ENCODE measurements around the gene SON. TPM values are rescaled to one million over a fixed set of nuclear protein-coding genes. Genes with fewer than 3 reads are reported as not detected.
"Not testable (repeated sequence)": the region's sequence is repeated elsewhere in the genome, so short reads cannot be mapped to it uniquely, and the experiment has no call there.

Gene SON
- total and polyA plus RNA-seq, 2 of the 13 experiments (the other 11 are each of a cell fraction or from before 2014, with no cell fraction given) = 61.3 to 78.3 TPM

DNA sequence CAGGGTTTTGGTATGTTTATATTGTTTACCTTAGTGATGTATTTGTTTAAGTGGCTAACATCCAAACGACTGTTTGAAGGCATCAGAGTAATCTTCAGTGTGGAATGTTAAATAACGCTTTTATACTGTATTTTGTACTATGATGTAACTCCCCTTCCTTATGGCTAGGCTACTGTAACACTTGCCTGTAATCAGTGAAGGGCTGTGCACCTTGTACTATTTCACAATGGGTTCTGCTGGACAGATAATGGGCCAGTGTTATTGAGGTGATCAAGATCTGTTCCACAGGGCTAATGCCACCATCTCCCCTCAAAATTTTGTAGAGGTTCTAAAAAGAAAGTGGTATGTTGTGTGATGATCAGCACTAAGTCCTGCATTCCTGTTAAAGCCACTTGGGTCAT, 33.9 kb downstream of the SON start (continued):
- peak; percentile 78; the same call in 1 of the 2 replicates for TF ChIP-seq ZSCAN9 (CRISPR knock-in tag; IDR thresholded peaks at IDR 0.05; ENCODE audit: borderline replicate concordance)
- TF ChIP-seq HNF4G (IDR thresholded peaks at IDR 0.05; ENCODE audit: borderline replicate concordance, low read depth, low read length) = peak; percentile 92
- TF ChIP-seq HNF4G (CRISPR knock-in tag; IDR thresholded peaks at IDR 0.05; ENCODE audit: borderline replicate concordance, low read depth) = peak; percentile 71; the same call in 1 of the 2 replicates
- TF ChIP-seq HMG20B (CRISPR knock-in tag; conservative IDR thresholded peaks at IDR 0.05) = peak; percentile 91
- TF ChIP-seq, protein P1, sequence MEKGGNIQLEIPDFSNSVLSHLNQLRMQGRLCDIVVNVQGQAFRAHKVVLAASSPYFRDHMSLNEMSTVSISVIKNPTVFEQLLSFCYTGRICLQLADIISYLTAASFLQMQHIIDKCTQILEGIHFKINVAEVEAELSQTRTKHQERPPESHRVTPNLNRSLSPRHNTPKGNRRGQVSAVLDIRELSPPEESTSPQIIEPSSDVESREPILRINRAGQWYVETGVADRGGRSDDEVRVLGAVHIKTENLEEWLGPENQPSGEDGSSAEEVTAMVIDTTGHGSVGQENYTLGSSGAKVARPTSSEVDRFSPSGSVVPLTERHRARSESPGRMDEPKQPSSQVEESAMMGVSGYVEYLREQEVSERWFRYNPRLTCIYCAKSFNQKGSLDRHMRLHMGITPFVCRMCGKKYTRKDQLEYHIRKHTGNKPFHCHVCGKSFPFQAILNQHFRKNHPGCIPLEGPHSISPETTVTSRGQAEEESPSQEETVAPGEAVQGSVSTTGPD (CRISPR knock-in tag; IDR thresholded peaks at IDR 0.05) = peak; percentile 92
- peak; percentile 94 for TF ChIP-seq NCOA2 (CRISPR knock-in tag; IDR thresholded peaks at IDR 0.05)
- TF ChIP-seq FOXA3 (CRISPR knock-in tag; IDR thresholded peaks at IDR 0.05) = peak; percentile 89
- TF ChIP-seq NR2F6 (IDR thresholded peaks at IDR 0.05) = 0 out of 2 replicates have a peak, but pooled peaks have one; percentile 42
- peak; percentile 44 for TF ChIP-seq NR2F6 (CRISPR knock-in tag; IDR thresholded peaks at IDR 0.05)
- TF ChIP-seq NR2F2 (IDR thresholded peaks at IDR 0.05; ENCODE audit: borderline replicate concordance, low read depth) = peak; percentile 37; the same call in 1 of the 2 replicates
- peak; percentile 73; the same call in 1 of the 2 replicates for TF ChIP-seq MBD4 (IDR thresholded peaks at IDR 0.05; ENCODE audit: borderline replicate concordance, low read length)
- TF ChIP-seq, protein P2, sequence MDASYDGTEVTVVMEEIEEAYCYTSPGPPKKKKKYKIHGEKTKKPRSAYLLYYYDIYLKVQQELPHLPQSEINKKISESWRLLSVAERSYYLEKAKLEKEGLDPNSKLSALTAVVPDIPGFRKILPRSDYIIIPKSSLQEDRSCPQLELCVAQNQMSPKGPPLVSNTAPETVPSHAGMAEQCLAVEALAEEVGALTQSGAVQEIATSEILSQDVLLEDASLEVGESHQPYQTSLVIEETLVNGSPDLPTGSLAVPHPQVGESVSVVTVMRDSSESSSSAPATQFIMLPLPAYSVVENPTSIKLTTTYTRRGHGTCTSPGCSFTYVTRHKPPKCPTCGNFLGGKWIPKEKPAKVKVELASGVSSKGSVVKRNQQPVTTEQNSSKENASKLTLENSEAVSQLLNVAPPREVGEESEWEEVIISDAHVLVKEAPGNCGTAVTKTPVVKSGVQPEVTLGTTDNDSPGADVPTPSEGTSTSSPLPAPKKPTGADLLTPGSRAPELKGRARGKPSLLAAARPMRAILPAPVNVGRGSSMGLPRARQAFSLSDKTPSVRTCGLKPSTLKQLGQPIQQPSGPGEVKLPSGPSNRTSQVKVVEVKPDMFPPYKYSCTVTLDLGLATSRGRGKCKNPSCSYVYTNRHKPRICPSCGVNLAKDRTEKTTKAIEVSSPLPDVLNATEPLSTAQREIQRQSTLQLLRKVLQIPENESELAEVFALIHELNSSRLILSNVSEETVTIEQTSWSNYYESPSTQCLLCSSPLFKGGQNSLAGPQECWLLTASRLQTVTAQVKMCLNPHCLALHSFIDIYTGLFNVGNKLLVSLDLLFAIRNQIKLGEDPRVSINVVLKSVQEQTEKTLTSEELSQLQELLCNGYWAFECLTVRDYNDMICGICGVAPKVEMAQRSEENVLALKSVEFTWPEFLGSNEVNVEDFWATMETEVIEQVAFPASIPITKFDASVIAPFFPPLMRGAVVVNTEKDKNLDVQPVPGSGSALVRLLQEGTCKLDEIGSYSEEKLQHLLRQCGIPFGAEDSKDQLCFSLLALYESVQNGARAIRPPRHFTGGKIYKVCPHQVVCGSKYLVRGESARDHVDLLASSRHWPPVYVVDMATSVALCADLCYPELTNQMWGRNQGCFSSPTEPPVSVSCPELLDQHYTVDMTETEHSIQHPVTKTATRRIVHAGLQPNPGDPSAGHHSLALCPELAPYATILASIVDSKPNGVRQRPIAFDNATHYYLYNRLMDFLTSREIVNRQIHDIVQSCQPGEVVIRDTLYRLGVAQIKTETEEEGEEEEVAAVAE (CRISPR knock-in tag; IDR thresholded peaks at IDR 0.05; ENCODE audit: borderline replicate concordance) = peak; percentile 51; the same call in 1 of the 2 replicates
- TF ChIP-seq TBX2 (CRISPR knock-in tag; IDR thresholded peaks at IDR 0.05; ENCODE audit: borderline replicate concordance) = peak; percentile 68; the same call in 1 of the 2 replicates
- TF ChIP-seq ETV5 (CRISPR knock-in tag; IDR thresholded peaks at IDR 0.05; ENCODE audit: borderline replicate concordance) = peak; percentile 51; the same call in 1 of the 2 replicates
- TF ChIP-seq CREM (IDR thresholded peaks at IDR 0.05) = peak; percentile 85
- not testable (repeated sequence) for TF ChIP-seq CREM (CRISPR knock-in tag; IDR thresholded peaks at IDR 0.05)
- TF ChIP-seq, protein P3, sequence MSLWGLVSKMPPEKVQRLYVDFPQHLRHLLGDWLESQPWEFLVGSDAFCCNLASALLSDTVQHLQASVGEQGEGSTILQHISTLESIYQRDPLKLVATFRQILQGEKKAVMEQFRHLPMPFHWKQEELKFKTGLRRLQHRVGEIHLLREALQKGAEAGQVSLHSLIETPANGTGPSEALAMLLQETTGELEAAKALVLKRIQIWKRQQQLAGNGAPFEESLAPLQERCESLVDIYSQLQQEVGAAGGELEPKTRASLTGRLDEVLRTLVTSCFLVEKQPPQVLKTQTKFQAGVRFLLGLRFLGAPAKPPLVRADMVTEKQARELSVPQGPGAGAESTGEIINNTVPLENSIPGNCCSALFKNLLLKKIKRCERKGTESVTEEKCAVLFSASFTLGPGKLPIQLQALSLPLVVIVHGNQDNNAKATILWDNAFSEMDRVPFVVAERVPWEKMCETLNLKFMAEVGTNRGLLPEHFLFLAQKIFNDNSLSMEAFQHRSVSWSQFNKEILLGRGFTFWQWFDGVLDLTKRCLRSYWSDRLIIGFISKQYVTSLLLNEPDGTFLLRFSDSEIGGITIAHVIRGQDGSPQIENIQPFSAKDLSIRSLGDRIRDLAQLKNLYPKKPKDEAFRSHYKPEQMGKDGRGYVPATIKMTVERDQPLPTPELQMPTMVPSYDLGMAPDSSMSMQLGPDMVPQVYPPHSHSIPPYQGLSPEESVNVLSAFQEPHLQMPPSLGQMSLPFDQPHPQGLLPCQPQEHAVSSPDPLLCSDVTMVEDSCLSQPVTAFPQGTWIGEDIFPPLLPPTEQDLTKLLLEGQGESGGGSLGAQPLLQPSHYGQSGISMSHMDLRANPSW (CRISPR knock-in tag; IDR thresholded peaks at IDR 0.05; ENCODE audit: borderline replicate concordance) = peak; percentile 45; the same call in 1 of the 2 replicates
- TF ChIP-seq, protein P4, sequence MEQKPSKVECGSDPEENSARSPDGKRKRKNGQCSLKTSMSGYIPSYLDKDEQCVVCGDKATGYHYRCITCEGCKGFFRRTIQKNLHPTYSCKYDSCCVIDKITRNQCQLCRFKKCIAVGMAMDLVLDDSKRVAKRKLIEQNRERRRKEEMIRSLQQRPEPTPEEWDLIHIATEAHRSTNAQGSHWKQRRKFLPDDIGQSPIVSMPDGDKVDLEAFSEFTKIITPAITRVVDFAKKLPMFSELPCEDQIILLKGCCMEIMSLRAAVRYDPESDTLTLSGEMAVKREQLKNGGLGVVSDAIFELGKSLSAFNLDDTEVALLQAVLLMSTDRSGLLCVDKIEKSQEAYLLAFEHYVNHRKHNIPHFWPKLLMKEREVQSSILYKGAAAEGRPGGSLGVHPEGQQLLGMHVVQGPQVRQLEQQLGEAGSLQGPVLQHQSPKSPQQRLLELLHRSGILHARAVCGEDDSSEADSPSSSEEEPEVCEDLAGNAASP (CRISPR knock-in tag; IDR thresholded peaks at IDR 0.05; ENCODE audit: borderline replicate concordance) = peak; percentile 73
- TF ChIP-seq, protein P5, sequence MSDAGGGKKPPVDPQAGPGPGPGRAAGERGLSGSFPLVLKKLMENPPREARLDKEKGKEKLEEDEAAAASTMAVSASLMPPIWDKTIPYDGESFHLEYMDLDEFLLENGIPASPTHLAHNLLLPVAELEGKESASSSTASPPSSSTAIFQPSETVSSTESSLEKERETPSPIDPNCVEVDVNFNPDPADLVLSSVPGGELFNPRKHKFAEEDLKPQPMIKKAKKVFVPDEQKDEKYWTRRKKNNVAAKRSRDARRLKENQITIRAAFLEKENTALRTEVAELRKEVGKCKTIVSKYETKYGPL (CRISPR knock-in tag; IDR thresholded peaks at IDR 0.05) = peak; percentile 25; the same call in 1 of the 2 replicates
- TF ChIP-seq ZBTB7B (CRISPR knock-in tag; IDR thresholded peaks at IDR 0.05) = 0 out of 2 replicates have a peak, but pooled peaks have one; percentile 40
- peak; percentile 35; the same call in 1 of the 2 replicates for TF ChIP-seq ZBTB21 (CRISPR knock-in tag; IDR thresholded peaks at IDR 0.05)

Data from HepG2 (cell line).